Measurements from ENCODE around the gene NPPC. TPM values are rescaled to one million over a fixed set of nuclear protein-coding genes. Genes with fewer than 3 reads are reported as not detected.
"Not testable (repeated sequence)": the region's sequence is repeated elsewhere in the genome, so short reads cannot be mapped to it uniquely, and the experiment has no call there.

NPPC gene
- total and polyA plus RNA-seq, 8 donors = 0.14 to 0.23 TPM; not detected in 6

GRCh38 chr2:231955758-231956472, 29.7 kb upstream of the NPPC start:
- intact Hi-C loops (cut with DNase I) = no loop called here
- H3K9me3 ChIP-seq = no peaks in the 10 kb centered on the region
- H3K4me3 ChIP-seq = no peak overlapping the region
- H3K27me3 ChIP-seq = peaks cover 0 to 6% of the 10 kb centered on the region in 2 donors
- H3K36me3 ChIP-seq = no peaks in the 10 kb centered on the region
- no peak overlapping the region for H3K27ac ChIP-seq
- TF ChIP-seq CTCF (IDR thresholded peaks at IDR 0.05) = no peak
- ATAC-seq (no peak), DNase-seq (no peak)
- H3K4me1 ChIP-seq = peaks cover 1 to 5% of the 10 kb centered on the region in 2 donors

GRCh38 chr2:231951452-231952035, 25.3 kb upstream of the NPPC start:
- Histone ChIP-seq H3K27ac (no peak overlapping the region), H3K27me3 (peaks cover 0 to 6% of the 10 kb centered on the region in 2 donors), H3K4me1 (no peaks in the 10 kb centered on the region), H3K4me3 (no peak overlapping the region), H3K9me3 (no peaks in the 10 kb centered on the region), H3K36me3 (no peaks in the 10 kb centered on the region)
- DNase-seq = no peak
- intact Hi-C loops (cut with DNase I) = no loop called here
- no peak for ATAC-seq
- no peak for TF ChIP-seq CTCF (IDR thresholded peaks at IDR 0.05)

GRCh38 chr2:231947694-231948093, 21.5 kb upstream of the NPPC start:
- no peak for DNase-seq
- no peaks in the 10 kb centered on the region for H3K9me3 ChIP-seq
- intact Hi-C loops (cut with DNase I) = no loop called here

GRCh38 chr2:231947112-231947511, 20.9 kb upstream of the NPPC start:
- H3K4me1 ChIP-seq; ATAC-seq; DNase-seq; H3K27ac ChIP-seq; H3K36me3 ChIP-seq; H3K9me3 ChIP-seq; intact Hi-C loops (cut with DNase I); H3K27me3 ChIP-seq; H3K4me3 ChIP-seq: not testable (repeated sequence)

More at GRCh38 chr2:231947694-231948093, 21.5 kb upstream of the NPPC start:
- H3K4me1 ChIP-seq = no peaks in the 10 kb centered on the region
- no peak overlapping the region for H3K27ac ChIP-seq
- H3K27me3 ChIP-seq = no peaks in the 10 kb centered on the region
- no peaks in the 10 kb centered on the region for H3K36me3 ChIP-seq
- TF ChIP-seq CTCF (IDR thresholded peaks at IDR 0.05) = no peak
- no peak overlapping the region for H3K4me3 ChIP-seq
- no peak for ATAC-seq

GRCh38 chr2:231946241-231946814, 20.1 kb upstream of the NPPC start:
- no peaks in the 10 kb centered on the region for H3K9me3 ChIP-seq

More at GRCh38 chr2:231946241-231946814, 20.1 kb upstream of the NPPC start:
- no peaks in the 10 kb centered on the region for H3K27me3 ChIP-seq
- H3K4me1 ChIP-seq = no peaks in the 10 kb centered on the region
- ATAC-seq = no peak
- no peak overlapping the region for H3K27ac ChIP-seq
- DNase-seq = no peak
- H3K36me3 ChIP-seq = no peaks in the 10 kb centered on the region
- intact Hi-C loops (cut with DNase I) = no loop called here
- no peak for TF ChIP-seq CTCF (IDR thresholded peaks at IDR 0.05)
- H3K4me3 ChIP-seq = no peak overlapping the region
